K562 (cell line): ENCODE results near the gene KIAA1958. TPM values are rescaled to one million over a fixed set of nuclear protein-coding genes. Genes with fewer than 3 reads are reported as not detected.

Experiments
- ATAC-seq: fragments of 200-7000 bp; cut with Tn5 transposase; 3 replicates; pipeline ENCODE4 v1.9.1; 2020; ENCODE audit warnings: moderate library complexity
- BruUV-seq: library from RNA; stranded (reverse); fragments of 400-500 nt; replicated peaks from 2 replicates; lab custom pipeline; 2021; lab: Mats Ljungman, UMichigan
- CTCF ChIA-PET: fragments of 300-600 bp; formaldehyde crosslinking; extraction: SDS; loops from one replicate; lab custom pipeline; 2021; ENCODE audit warnings: low intra/inter-chr PET ratio; lab: Yijun Ruan, JAX
- POLR2A ChIA-PET: fragments of 300-600, 350-650 bp; sonication (Branson Sonifier 250); formaldehyde crosslinking; extraction: SDS; loops from one replicate; lab custom pipeline; 2021; ENCODE audit warnings: antibody characterized with exemption, inconsistent platforms; lab: Yijun Ruan, JAX
- DNase-seq, 4 experiments: peaks; one replicate each; pipeline versions ENCODE4 v3.0.0 to v3.0.0-alpha.2; 2011 to 2018; ENCODE audit warnings: low spot score in 3 of 4, mixed read lengths in 3 of 4; ENCODE audit errors: extremely low read depth in 1 of 4
- FAIRE-seq: peaks from 2 replicates; lab custom pipeline; 2011; peaks lifted over from hg19 to GRCh38; lab: Jason Lieb, UNC
- H2AFZ ChIP-seq: 2 replicates; pipeline ENCODE4 v1.6.0; 2011; ENCODE audit warnings: low read depth, low read length, control low read depth, inconsistent platforms
- H3K27ac ChIP-seq: fragments of 200-600 bp; 3 replicates; pipeline ENCODE4 v1.8.0; 2011; ENCODE audit warnings: low read depth, mild to moderate bottlenecking, control low read depth, inconsistent platforms, low read length, moderate library complexity, mixed read lengths; ENCODE audit errors: extremely low read depth
- H3K27me3 ChIP-seq, 2 experiments: fragments of 300-600 bp in 1 of 2; 2 replicates in 1 of 2; 3 replicates in 1 of 2; pipeline versions ENCODE4 v1.6.0 to v1.8.0; 2011; ENCODE audit warnings: inconsistent platforms in 2 of 2, low read length in 2 of 2, mild to moderate bottlenecking in 1 of 2, mixed read lengths in 1 of 2, moderate library complexity in 1 of 2; ENCODE audit not compliant: control insufficient read depth in 2 of 2, insufficient read depth in 2 of 2
- H3K36me3 ChIP-seq: fragments of 300-600 bp; 3 replicates; pipeline ENCODE4 v1.8.0; 2011; ENCODE audit warnings: mild to moderate bottlenecking, low read length, inconsistent platforms; ENCODE audit not compliant: control insufficient read depth, insufficient read depth
- H3K4me1 ChIP-seq, 2 experiments: fragments of 200-600 bp in 1 of 2; replicated peaks in 1 of 2; 2 replicates in 1 of 2; 3 replicates in 1 of 2; pipeline versions ENCODE4 v1.5.1 to v1.8.0; 2011; ENCODE audit warnings: inconsistent platforms in 2 of 2, low read length in 2 of 2, mild to moderate bottlenecking in 1 of 2, mixed read lengths in 1 of 2, moderate library complexity in 1 of 2; ENCODE audit not compliant: control insufficient read depth in 2 of 2, insufficient read depth in 2 of 2
- H3K4me2 ChIP-seq: 2 replicates; pipeline ENCODE4 v1.6.1; 2011; ENCODE audit warnings: low read length, control low read depth, inconsistent platforms, mixed read lengths; ENCODE audit not compliant: insufficient read depth
- H3K4me3 ChIP-seq: fragments of 200-600 bp; sonication (generic), shearing (Covaris generic); 2 replicates; pipeline ENCODE4 v1.5.1; 2016; ENCODE audit warnings: control low read depth, inconsistent platforms
- H3K79me2 ChIP-seq: fragments of 200-600 bp; 3 replicates; pipeline ENCODE4 v1.8.0; 2011; ENCODE audit warnings: low read length, inconsistent platforms; ENCODE audit not compliant: control insufficient read depth, insufficient read depth
- H3K9ac ChIP-seq, 2 experiments: 2 replicates each; pipeline versions ENCODE4 v1.6.0 to v1.6.1; 2011; ENCODE audit warnings: low read depth in 2 of 2, low read length in 2 of 2, control low read depth in 1 of 2, inconsistent platforms in 1 of 2, mild to moderate bottlenecking in 1 of 2, mixed read lengths in 1 of 2; ENCODE audit not compliant: insufficient read depth in 1 of 2
- H3K9me1 ChIP-seq: one replicate; pipeline ENCODE4 v1.6.0; 2011; ENCODE audit warnings: inconsistent platforms, mild to moderate bottlenecking, low read length, moderate library complexity; ENCODE audit not compliant: control insufficient read depth, insufficient read depth
- H3K9me3 ChIP-seq: replicated peaks from 2 replicates; pipeline ENCODE4 v1.5.1; 2011; ENCODE audit warnings: low read depth, low read length, inconsistent platforms; ENCODE audit not compliant: control insufficient read depth, insufficient read depth
- H4K20me1 ChIP-seq: replicated peaks from 2 replicates; pipeline ENCODE4 v1.6.1; 2011; ENCODE audit warnings: low read length, inconsistent platforms, mixed read lengths; ENCODE audit not compliant: control insufficient read depth, insufficient read depth
- ATF1 ChIP-seq, 2 experiments: fragments of 450-650 bp in 1 of 2; IDR thresholded peaks; 2 replicates each; pipeline ENCODE4 v1.6.1; 2016; ENCODE audit warnings: missing compliant biosample characterization in 1 of 2, missing genetic modification characterization in 1 of 2
- ATF7 ChIP-seq: fragments of 450-650 bp; IDR thresholded peaks from 2 replicates; pipeline ENCODE4 v1.7.1; 2014; ENCODE audit warnings: mild to moderate bottlenecking, moderate library complexity
- KAT2B ChIP-seq: IDR thresholded peaks from one replicate; pipeline ENCODE4 v1.6.1; 2012; ENCODE audit warnings: low read depth, mild to moderate bottlenecking, control low read depth, inconsistent platforms, low read length, moderate library complexity
- NBN ChIP-seq: fragments of 450-650 bp; IDR thresholded peaks from 2 replicates; pipeline ENCODE4 v1.6.1; 2016; ENCODE audit warnings: low read depth, mild to moderate bottlenecking
- PHF8 ChIP-seq: fragments of 200-600 bp; sonication (generic); IDR thresholded peaks from 2 replicates; pipeline ENCODE4 v1.6.1; 2012; ENCODE audit warnings: mixed run types, mild to moderate bottlenecking, inconsistent platforms, low read length, moderate library complexity, borderline replicate concordance
- ZKSCAN8 ChIP-seq: fragments of 200-800 bp; sonication (Bioruptor generic); IDR thresholded peaks from 2 replicates; pipeline ENCODE4 v1.6.1; 2016; ENCODE audit warnings: missing genetic modification characterization, missing compliant biosample characterization
- ZNF583 ChIP-seq: fragments of 250-450 bp; sonication (Bioruptor Pico); IDR thresholded peaks from 2 replicates; pipeline ENCODE4 v1.4.0; 2020
- WGBS: fragments of 100-300 bp; shearing (Covaris generic); methylation state at CpG from one replicate; pipeline ENCODE4 v1.1.6; 2016; ENCODE audit warnings: low coverage, mixed read lengths; ENCODE audit not compliant: insufficient coverage; ENCODE audit errors: missing lambda C conversion rate; 5-methylcytosine and 5-hydroxymethylcytosine counted together
- in situ Hi-C: fragments of 300-500 bp; cut with MboI; formaldehyde crosslinking; loops from 4 replicates; pipeline ENCODE4 v1.15.0; 2018; ENCODE audit warnings: inconsistent platforms, mixed read lengths
- intact Hi-C: fragments of 100-400 bp; cut with micrococcal nuclease; formaldehyde crosslinking; loops from 2 replicates; pipeline ENCODE4 v1.14.2; 2022
- polyA plus RNA-seq, 8 experiments: library from polyadenylated mRNA; depleted of rRNA in 4 of 8; stranded (reverse) in 5 of 8; unstranded in 3 of 8; fragments of >200 nt; fragmentation: Nextera tagmentation in 2 of 8; fragmentation: Illumina TruSeq in 1 of 8; extraction: Ambion mirVana in 2 of 8; extraction: Trizol in 1 of 8; gene quantifications; 2 replicates each; pipeline versions ENCODE4 v1.2.1 to v1.2.3, GENCODE V29; 2011 to 2014; ENCODE audit warnings: inconsistent platforms in 1 of 8, missing spikeins in 1 of 8
- total RNA-seq, 7 experiments: library from RNA; depleted of rRNA in 6 of 7; stranded (reverse); fragments of >200 nt in 6 of 7; fragmentation: Illumina TruSeq in 2 of 7; extraction: Trizol in 2 of 7; gene quantifications; 2 replicates each; pipeline versions ENCODE4 v1.2.1 to v1.2.3, GENCODE V29; 2011 to 2021; ENCODE audit warnings: low replicate concordance in 1 of 7
- TF ChIP-seq, protein P1 (sequence below): fragments of 250-450 bp; sonication (Bioruptor Pico); IDR thresholded peaks from 2 replicates; pipeline ENCODE4 v1.9.0; 2021; ENCODE audit warnings: mild to moderate bottlenecking, inconsistent platforms
- TF ChIP-seq, protein P2 (sequence below), 2 experiments: fragments of 450-650 bp in 1 of 2; sonication (generic) in 1 of 2; formaldehyde crosslinking in 1 of 2; IDR thresholded peaks in 1 of 2; conservative IDR thresholded peaks in 1 of 2; 2 replicates each; pipeline versions ENCODE4 v1.6.1 to v1.8.1; 2016 to 2023; ENCODE audit warnings: mild to moderate bottlenecking in 2 of 2, moderate library complexity in 2 of 2, inconsistent platforms in 1 of 2, missing genetic modification reagents in 1 of 2

The KIAA1958 gene
- total and polyA plus RNA-seq, 9 of the 15 experiments (the other 6 are each of a cell fraction or from before 2014, with no cell fraction given): 1.1 to 16.0 (median 10.1) TPM

- no peak overlapping the region for H3K4me2 ChIP-seq
- no peak overlapping the region for H3K4me3 ChIP-seq
- no TSS peak for BruUV-seq
- ChIA-PET POLR2A (interaction anchor here (0.5 to 1.3 kb wide), 4 partner anchors 22 to 264 kb away, joined by 3 read pairs; no protein-coding TSS in a partner anchor), CTCF (no interaction called here)
- H3K9me3 ChIP-seq: no peaks in the 10 kb centered on the region
- FAIRE-seq (no peak), DNase-seq (no peak), ATAC-seq (no peak)
- no peak overlapping the region for H3K27ac ChIP-seq
- in situ Hi-C loops (no loop called here), intact Hi-C loops (no loop called here)
- H3K79me2 ChIP-seq: peaks cover 52% of the 10 kb centered on the region
- no peaks in the 10 kb centered on the region; the same call in 2 of the 3 replicates for H3K36me3 ChIP-seq
- no peaks in the 10 kb centered on the region; the same call in 1 of the 2 replicates for H4K20me1 ChIP-seq
- H3K27me3 ChIP-seq: no peaks in the 10 kb centered on the region
- no peak overlapping the region for H3K9ac ChIP-seq
- peaks cover 0 to 5% of the 10 kb centered on the region in 2 experiments; a peak in 2 of 5 replicates for H3K4me1 ChIP-seq
- H2AFZ ChIP-seq: no peak overlapping the region
- TF ChIP-seq NBN: no peak
- TF ChIP-seq KAT2B: no peak
- TF ChIP-seq ZKSCAN8 (CRISPR knock-in tag): no peak
- TF ChIP-seq ATF1 (CRISPR knock-in tag; IDR thresholded peaks at IDR 0.05): no peak
- peak; percentile 41 for TF ChIP-seq ATF1 (tag; IDR thresholded peaks at IDR 0.05)
- TF ChIP-seq, protein P1, sequence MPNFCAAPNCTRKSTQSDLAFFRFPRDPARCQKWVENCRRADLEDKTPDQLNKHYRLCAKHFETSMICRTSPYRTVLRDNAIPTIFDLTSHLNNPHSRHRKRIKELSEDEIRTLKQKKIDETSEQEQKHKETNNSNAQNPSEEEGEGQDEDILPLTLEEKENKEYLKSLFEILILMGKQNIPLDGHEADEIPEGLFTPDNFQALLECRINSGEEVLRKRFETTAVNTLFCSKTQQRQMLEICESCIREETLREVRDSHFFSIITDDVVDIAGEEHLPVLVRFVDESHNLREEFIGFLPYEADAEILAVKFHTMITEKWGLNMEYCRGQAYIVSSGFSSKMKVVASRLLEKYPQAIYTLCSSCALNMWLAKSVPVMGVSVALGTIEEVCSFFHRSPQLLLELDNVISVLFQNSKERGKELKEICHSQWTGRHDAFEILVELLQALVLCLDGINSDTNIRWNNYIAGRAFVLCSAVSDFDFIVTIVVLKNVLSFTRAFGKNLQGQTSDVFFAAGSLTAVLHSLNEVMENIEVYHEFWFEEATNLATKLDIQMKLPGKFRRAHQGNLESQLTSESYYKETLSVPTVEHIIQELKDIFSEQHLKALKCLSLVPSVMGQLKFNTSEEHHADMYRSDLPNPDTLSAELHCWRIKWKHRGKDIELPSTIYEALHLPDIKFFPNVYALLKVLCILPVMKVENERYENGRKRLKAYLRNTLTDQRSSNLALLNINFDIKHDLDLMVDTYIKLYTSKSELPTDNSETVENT (CRISPR knock-in tag): no peak
- TF ChIP-seq PHF8: no peak
- TF ChIP-seq ATF7: peak; percentile 45
- TF ChIP-seq ZNF583 (CRISPR knock-in tag): no peak
- TF ChIP-seq, protein P2, sequence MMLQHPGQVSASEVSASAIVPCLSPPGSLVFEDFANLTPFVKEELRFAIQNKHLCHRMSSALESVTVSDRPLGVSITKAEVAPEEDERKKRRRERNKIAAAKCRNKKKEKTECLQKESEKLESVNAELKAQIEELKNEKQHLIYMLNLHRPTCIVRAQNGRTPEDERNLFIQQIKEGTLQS (IDR thresholded peaks at IDR 0.05): peak; percentile 52; the same call in 1 of the 2 replicates
- TF ChIP-seq, protein P2 (CRISPR knock-in tag; conservative IDR thresholded peaks at IDR 0.05): no peak
- WGBS: 75% methylated on average over 2 of the region's 2 CpGs
- H3K9me1 ChIP-seq: no peaks in the 10 kb centered on the region
Measured at GRCh38 chr9:112553256-112553826, 66.7 kb downstream of the KIAA1958 start.
